ENCODE measurements around the gene ATF7. TPM values are rescaled to one million over a fixed set of nuclear protein-coding genes. Genes with fewer than 3 reads are reported as not detected.

Gene ATF7
- total RNA-seq, 1 donor from 2014 or later, result 12.7 TPM

- Histone ChIP-seq H3K4me2 (no peak overlapping the region), H4K20me1 (ENCODE audit: low read depth) (peaks cover 100% of the 10 kb centered on the region), H3K4me3 (no peak overlapping the region), H3K27me3 (no peaks in the 10 kb centered on the region), H3K36me3 (peaks cover 59% of the 10 kb centered on the region), H3K27ac (no peak overlapping the region), H3K9ac (no peak overlapping the region), H3K4me1 (peaks cover 33% of the 10 kb centered on the region), H3F3A (ENCODE audit: low read depth) (peaks cover 93% of the 10 kb centered on the region), H3K79me2 (ENCODE audit: low read depth) (peaks cover 100% of the 10 kb centered on the region), H3K9me3 (ENCODE audit: low read depth) (no peaks in the 10 kb centered on the region), H2AFZ (replicated peaks) (no peak overlapping the region)
- Mint-ChIP-seq H3K4me3 (no peak overlapping the region), H3K9me3 (no peaks in the 10 kb centered on the region), H3K27me3 (ENCODE audit: insufficient read depth, low read depth) (peaks cover 5% of the 10 kb centered on the region), H3K27ac (no peak overlapping the region), H3K36me3 (peaks cover 54% of the 10 kb centered on the region), H3K4me1 (peaks cover 39% of the 10 kb centered on the region)
- no peak for TF ChIP-seq EZH2 (IDR thresholded peaks at IDR 0.05)
- TF ChIP-seq EZH2phosphoT487 (IDR thresholded peaks at IDR 0.05), result no peak
- TF ChIP-seq CTCF (IDR thresholded peaks at IDR 0.05), result no peak
- DNase-seq (ENCODE audit: low spot score), result no peak
Measured at GRCh38 chr12:53467082-53467481, 159.1 kb downstream of the ATF7 start.

GRCh38 chr12:53466640-53467039 lies 159.5 kb downstream of the ATF7 start:
- no peaks in the 10 kb centered on the region for H3K9me3 Mint-ChIP-seq
- H3K9me3 ChIP-seq (ENCODE audit: low read depth), result no peaks in the 10 kb centered on the region
- H3K4me1 Mint-ChIP-seq, result peaks cover 37% of the 10 kb centered on the region
- no peak for DNase-seq (ENCODE audit: low spot score)
- H3K4me2 ChIP-seq, result no peak overlapping the region
- H3F3A ChIP-seq (ENCODE audit: low read depth), result peaks cover 93% of the 10 kb centered on the region
- no peaks in the 10 kb centered on the region for H3K27me3 ChIP-seq
- no peak overlapping the region for H3K27ac ChIP-seq
- H3K4me3 Mint-ChIP-seq, result no peak overlapping the region
- TF ChIP-seq CTCF (IDR thresholded peaks at IDR 0.05) (no peak), EZH2 (IDR thresholded peaks at IDR 0.05) (no peak), EZH2phosphoT487 (IDR thresholded peaks at IDR 0.05) (no peak)
- peak overlapping the region; percentile 9 for H3K9ac ChIP-seq
- H3K36me3 ChIP-seq, result peaks cover 63% of the 10 kb centered on the region
- no peak overlapping the region for H2AFZ ChIP-seq (replicated peaks)
- H3K27ac Mint-ChIP-seq, result no peak overlapping the region
- H3K36me3 Mint-ChIP-seq, result peaks cover 52% of the 10 kb centered on the region
- H3K27me3 Mint-ChIP-seq (ENCODE audit: insufficient read depth, low read depth), result peaks cover 5% of the 10 kb centered on the region
- H3K79me2 ChIP-seq (ENCODE audit: low read depth), result peaks cover 100% of the 10 kb centered on the region
- H3K4me1 ChIP-seq, result peaks cover 35% of the 10 kb centered on the region
- peaks cover 100% of the 10 kb centered on the region for H4K20me1 ChIP-seq (ENCODE audit: low read depth)
- H3K4me3 ChIP-seq, result no peak overlapping the region

- Mint-ChIP-seq H3K4me3 (no peak overlapping the region), H3K9me3 (no peaks in the 10 kb centered on the region)
- H4K20me1 ChIP-seq (ENCODE audit: low read depth), result peaks cover 100% of the 10 kb centered on the region
Measured at GRCh38 chr12:53465679-53466078, 160.5 kb downstream of the ATF7 start.

More at GRCh38 chr12:53465679-53466078, 160.5 kb downstream of the ATF7 start:
- H3K4me1 Mint-ChIP-seq, result peaks cover 40% of the 10 kb centered on the region
- no peak overlapping the region for H2AFZ ChIP-seq (replicated peaks)
- peaks cover 5% of the 10 kb centered on the region for H3K27me3 Mint-ChIP-seq (ENCODE audit: insufficient read depth, low read depth)
- H3K4me2 ChIP-seq, result no peak overlapping the region
- peaks cover 100% of the 10 kb centered on the region for H3K79me2 ChIP-seq (ENCODE audit: low read depth)
- TF ChIP-seq CTCF (IDR thresholded peaks at IDR 0.05), result no peak
- no peak for TF ChIP-seq EZH2phosphoT487 (IDR thresholded peaks at IDR 0.05)
- TF ChIP-seq EZH2 (IDR thresholded peaks at IDR 0.05), result no peak
- no peak overlapping the region for H3K9ac ChIP-seq
- peaks cover 71% of the 10 kb centered on the region for H3K36me3 ChIP-seq
- peaks cover 41% of the 10 kb centered on the region for H3K4me1 ChIP-seq
- peaks cover 53% of the 10 kb centered on the region for H3K36me3 Mint-ChIP-seq
- peak overlapping the region; percentile 65 for H3K27ac ChIP-seq
- no peaks in the 10 kb centered on the region for H3K27me3 ChIP-seq
- no peak overlapping the region for H3K4me3 ChIP-seq
- no peak overlapping the region for H3K27ac Mint-ChIP-seq
- no peaks in the 10 kb centered on the region for H3K9me3 ChIP-seq (ENCODE audit: low read depth)
- DNase-seq (ENCODE audit: low spot score), result no peak
- peaks cover 95% of the 10 kb centered on the region for H3F3A ChIP-seq (ENCODE audit: low read depth)

Measured in neural progenitor cell (in vitro differentiated cells).